Epithelial cell of esophagus (primary cell): ENCODE data around the gene GFRA1.

ENCODE experiments used
- DNase-seq: peaks from one replicate; pipeline ENCODE4 v3.0.0; 2010; ENCODE audit warnings: low read depth
- H3K4me3 ChIP-seq: 2 replicates; pipeline ENCODE4 v1.5.1; 2011; ENCODE audit warnings: mild to moderate bottlenecking, low read length, control low read depth
- TF ChIP-seq, protein P1 (sequence below): IDR thresholded peaks from 2 replicates; pipeline ENCODE4 v1.5.1; 2011; ENCODE audit warnings: low read depth, mild to moderate bottlenecking, low read length, control low read depth, inconsistent platforms; ENCODE audit not compliant: insufficient read depth; ENCODE audit errors: missing control alignments

The GFRA1 gene

DNA sequence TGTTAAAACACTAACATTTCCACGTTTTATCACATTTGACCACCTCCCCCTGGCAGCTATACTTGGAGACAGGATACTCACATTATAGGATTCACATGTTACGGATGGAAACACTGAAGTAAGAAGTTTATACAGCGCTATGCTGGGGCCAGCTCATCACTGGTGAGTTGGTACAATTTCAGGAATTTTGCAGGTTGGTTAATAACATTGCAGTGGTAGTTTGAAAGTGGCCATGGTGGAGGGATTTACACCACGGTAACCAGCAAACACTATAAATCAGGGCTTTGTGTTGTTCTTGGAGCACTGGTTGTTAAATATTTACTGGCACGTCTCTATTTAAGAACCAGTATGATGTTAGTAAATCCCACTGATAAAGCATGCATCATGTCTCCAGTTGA, 174.0 kb downstream of the GFRA1 start:
- TF ChIP-seq, protein P1, sequence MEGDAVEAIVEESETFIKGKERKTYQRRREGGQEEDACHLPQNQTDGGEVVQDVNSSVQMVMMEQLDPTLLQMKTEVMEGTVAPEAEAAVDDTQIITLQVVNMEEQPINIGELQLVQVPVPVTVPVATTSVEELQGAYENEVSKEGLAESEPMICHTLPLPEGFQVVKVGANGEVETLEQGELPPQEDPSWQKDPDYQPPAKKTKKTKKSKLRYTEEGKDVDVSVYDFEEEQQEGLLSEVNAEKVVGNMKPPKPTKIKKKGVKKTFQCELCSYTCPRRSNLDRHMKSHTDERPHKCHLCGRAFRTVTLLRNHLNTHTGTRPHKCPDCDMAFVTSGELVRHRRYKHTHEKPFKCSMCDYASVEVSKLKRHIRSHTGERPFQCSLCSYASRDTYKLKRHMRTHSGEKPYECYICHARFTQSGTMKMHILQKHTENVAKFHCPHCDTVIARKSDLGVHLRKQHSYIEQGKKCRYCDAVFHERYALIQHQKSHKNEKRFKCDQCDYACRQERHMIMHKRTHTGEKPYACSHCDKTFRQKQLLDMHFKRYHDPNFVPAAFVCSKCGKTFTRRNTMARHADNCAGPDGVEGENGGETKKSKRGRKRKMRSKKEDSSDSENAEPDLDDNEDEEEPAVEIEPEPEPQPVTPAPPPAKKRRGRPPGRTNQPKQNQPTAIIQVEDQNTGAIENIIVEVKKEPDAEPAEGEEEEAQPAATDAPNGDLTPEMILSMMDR: no peak
- no peak overlapping the region for H3K4me3 ChIP-seq
- DNase-seq: no peak

DNA sequence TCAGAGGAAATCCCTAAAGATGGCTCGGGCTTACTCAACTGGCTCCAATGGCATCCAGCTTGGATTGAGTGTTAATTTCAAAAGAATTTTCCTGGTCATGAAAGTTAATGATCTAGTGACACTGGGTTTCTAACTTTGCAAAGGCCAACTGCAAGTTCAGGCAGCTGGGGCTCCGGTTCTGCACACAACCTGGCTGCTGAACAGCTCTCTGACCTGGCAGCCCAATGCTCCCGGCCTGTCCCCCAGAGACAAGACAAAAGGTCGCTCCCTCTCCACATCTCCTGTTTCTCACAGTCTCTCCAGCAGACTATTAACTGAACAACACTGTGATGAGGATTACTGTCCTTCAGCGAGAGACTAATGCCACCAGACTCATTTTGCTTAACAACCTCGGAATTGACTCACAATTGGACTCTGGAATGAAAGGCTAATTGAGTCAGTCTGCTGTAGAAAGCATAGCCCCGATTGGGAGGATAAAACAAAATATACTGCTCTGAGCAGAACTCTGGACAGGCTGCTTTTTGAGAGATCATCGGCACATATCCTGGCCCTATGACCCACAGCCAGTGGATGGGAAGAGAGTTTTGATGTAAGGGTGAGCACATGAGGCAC, 174.5 kb downstream of the GFRA1 start:
- no peak for DNase-seq
- no peak overlapping the region for H3K4me3 ChIP-seq
- TF ChIP-seq, protein P1: no peak

DNA sequence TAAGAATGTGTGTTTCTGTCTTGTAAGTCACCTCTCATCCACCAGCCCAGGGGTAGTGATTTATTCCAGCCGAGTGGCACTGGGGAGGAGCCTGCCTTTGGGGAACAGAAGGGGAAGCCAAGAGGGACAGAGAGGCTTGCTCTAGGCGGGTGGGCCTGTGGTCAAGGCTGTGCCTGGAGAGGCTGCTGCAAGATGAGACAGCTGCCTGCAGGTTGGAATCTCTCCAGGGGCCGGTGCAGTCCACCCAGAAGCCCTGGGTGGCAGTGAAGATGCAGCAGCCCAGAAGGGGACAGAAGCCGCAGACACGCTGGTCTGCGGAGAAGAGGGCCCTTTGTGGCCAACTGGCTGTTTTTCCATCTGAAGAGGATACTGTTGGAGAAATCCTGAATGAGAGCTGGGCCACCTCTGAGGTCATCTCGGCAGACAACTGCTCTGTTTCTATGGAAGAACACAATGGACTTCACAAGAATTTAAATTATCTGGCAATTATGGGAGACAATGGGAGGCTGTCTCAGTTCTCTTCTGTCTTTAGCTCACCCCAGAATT, 175.7 kb downstream of the GFRA1 start:
- H3K4me3 ChIP-seq: no peak overlapping the region
- no peak for DNase-seq
- TF ChIP-seq, protein P1: no peak

DNA sequence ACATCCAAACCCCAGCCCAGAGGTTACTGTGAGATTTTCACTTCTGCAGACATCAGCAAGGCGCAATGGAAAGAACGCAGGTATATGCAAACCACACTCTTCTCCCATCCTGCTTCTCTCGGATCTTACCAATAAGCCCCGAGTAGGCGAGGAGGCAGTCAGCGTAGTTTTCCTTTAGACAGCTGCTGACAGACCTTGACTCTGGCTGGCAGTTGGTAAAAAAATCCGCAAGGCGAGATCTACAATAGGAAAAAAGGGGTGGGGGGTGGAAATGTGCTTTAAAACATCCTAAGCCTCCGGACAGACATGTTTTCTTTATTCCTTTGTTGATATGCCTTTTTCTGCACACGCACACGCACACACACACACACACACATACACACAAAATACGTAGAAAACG, 176.5 kb downstream of the GFRA1 start:
- no peak for DNase-seq
- no peak overlapping the region for H3K4me3 ChIP-seq
- TF ChIP-seq, protein P1: no peak

DNA sequence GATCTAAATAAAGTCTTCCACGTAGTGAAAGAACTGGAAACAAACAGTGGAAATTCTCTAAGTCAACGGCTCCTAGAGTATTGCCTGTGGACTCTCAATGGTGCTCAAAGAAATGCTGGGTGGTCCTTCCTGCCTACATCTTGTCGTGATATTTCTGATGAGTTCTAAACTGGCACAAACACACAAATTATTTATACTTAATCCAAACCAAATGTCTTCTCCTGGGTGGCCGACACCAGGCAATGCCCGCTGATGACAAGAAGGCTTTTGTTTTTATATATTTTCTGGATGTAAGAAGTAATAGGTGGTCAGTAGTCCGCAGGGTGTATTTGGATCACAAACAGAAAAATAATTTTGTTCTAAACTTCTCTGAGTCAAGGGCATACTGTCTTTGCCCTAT, 178.7 kb downstream of the GFRA1 start:
- TF ChIP-seq, protein P1: no peak
- no peak for DNase-seq
- no peak overlapping the region for H3K4me3 ChIP-seq

DNA sequence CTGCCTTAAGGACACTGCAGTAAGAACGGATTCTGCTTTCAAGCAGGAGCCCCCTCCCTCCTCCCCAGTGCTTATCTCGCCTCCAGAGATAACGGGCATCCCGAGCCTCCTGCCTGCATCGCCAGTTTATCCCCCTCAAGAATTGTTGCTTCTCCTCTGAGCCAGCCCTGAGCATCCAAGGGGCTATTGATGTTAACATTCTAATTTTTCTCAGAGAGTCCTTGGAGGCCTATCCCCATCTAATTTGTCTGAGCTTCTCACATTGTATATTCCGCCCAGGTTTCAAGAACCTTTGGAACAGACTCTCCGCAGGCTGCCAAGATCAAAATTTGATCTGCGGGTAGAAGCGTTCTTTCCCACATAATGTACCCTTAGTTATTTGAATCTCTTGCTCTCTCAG, 180.0 kb downstream of the GFRA1 start:
- DNase-seq: no peak
- TF ChIP-seq, protein P1: no peak
- no peak overlapping the region for H3K4me3 ChIP-seq

DNA sequence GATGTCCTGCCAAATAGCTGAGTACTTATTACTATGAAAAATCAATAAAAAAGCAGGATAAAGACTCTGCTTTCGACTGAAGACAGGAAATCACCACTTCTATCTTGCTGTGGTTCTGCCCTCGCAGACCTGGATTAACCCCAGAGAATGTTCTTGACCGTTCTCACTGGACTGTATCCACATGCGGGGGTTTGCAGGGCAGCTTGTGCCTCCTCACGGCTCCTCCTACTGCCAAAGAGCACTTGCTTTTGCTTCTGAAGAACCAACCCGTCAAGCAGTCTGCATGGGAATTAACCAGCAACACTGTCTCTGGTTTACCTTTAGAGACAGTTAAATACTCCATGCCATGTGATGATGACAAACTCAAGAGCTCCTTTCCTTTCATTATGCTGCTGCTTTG, 184.0 kb downstream of the GFRA1 start:
- H3K4me3 ChIP-seq: no peak overlapping the region
- TF ChIP-seq, protein P1: no peak
- DNase-seq: no peak
